HS-5 (cell line): Measurements from ENCODE around the gene PRDX2.

ENCODE experiments used
- DNase-seq: peaks from one replicate; pipeline ENCODE4 v3.0.0-alpha.2; 2012; ENCODE audit warnings: low read depth

PRDX2 gene

DNA sequence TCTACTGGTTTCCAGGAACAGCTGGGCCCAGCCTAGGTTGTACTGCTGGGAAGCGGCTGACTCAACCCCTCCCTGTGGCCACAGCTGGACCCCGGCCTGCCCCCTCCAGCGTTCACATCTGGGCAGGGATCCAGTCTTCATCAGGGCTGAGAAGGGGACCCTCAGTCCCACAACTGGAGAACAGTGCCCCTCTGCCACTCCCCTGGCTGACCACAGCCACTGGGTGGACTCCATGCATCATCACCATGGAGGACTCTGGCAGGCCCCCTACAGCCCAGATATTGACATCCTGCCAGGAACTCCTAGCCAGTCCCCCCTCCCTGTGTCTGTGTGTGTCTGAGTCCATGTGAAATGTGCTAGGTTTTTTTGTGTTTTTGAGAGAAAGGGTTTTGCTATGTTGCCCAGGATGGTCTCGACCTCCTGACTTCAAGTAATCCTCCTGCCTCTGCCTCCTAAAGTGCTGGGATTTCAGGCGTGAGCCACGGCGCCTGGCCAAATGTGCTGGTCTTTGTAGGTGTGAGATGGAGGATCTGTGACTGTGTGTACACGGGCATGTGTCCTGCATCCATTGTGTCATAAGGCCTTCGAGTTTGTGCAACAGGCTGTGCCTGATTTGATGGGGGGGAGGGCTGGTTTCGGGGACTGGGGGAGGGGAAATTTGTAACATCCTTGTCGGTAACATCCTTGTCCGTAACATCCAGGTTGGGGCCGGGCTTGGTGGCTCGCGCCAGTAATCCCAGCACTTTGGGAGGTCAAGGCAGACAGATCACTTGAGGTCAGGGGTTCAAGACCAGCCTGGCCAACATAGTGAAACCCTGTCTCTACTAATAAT is 22.2 kb downstream of the PRDX2 start:
- no peak for DNase-seq

DNA sequence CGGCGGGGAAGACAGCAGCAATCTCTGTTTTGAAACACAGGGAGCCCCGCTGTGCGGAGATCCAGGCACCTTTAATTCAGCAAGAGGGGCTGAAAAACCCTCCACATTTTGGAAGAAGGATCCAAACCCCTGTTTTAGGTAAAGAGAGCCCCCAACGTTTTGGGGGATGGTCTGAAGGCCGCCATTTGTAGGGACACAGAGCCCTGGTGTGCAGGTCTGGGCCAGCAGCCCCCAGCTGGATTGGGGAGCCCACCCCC is 22.8 kb downstream of the PRDX2 start:
- no peak for DNase-seq

DNA sequence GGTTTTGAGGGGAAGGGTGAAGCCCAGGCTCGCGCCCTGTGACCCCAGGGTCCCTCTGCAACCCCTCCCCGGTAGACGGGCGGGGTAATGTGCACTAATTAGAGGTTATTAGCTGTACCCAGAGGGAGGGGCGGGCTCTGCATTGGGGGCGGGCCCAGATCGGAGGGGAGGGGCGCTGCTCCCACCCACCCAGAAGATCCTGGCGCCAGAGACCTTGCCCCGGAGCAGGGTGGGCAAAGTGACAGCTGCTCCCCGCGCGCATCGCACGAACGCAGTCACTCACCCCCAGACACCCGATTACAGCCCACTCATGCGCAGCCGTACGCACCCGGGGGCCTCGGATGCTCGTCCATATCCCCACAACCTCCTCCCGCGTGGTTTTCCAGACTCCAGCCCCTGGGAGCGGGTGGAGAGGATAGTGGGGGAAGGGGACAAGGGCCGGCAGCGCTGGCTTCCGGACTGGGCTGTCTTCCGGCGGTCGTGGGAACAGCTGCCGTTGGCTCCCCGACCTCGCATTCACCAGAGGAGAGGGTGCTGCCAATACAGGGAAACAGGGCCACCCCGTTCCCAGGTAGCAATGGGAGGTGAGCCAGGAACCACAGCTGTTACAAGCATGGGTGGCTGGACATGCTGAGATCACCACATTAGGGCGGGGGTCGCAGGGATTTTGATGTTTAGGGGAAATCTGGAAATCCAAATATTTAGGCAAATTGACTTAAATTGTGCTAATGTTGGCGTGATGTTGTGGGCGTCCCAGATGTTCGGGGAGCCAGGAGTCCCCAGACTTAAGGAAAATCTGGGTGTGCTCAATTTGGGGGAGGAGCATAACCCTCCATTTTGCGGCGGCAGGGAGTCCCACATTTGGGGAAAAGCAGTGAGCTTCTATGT is 23.3 kb downstream of the PRDX2 start:
- DNase-seq, result no peak

DNA sequence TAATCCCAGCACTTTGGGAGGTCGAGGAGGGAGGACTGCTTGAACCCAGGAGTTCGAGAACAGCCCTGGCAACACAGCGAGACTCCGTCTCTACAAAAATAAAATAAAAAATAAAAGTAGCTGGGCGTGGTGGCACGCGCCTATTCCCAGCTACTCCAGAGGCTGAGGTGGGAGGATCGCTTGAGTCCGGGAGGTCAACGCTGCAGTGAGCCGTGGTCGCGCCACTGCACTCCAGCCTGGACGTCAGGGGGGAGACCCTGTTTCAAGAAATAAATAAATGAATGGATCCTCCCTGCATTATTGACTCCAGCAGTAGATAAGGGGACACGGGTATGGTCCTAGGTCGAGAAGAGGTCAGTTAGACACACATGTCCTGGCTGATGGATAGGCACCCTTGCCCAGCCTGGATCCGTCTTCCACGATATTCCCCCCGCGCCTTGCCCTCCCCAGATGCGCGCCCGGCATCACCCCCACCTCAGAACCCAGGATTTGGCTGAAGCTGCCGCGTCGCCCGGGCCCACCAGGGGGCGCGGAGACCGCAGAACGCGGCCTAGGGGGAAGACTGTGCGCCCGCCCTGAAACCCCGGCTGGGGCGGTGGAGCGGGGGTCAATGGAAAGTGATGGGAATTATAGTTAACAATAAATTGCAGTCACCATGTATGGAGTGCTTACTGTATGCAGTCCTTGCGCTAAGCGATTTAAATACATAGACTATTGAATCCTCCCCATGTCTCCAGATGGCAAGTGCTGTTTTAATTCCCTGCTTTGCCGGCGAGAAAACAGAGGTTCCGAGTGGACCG is 24.2 kb downstream of the PRDX2 start:
- no peak for DNase-seq

DNA sequence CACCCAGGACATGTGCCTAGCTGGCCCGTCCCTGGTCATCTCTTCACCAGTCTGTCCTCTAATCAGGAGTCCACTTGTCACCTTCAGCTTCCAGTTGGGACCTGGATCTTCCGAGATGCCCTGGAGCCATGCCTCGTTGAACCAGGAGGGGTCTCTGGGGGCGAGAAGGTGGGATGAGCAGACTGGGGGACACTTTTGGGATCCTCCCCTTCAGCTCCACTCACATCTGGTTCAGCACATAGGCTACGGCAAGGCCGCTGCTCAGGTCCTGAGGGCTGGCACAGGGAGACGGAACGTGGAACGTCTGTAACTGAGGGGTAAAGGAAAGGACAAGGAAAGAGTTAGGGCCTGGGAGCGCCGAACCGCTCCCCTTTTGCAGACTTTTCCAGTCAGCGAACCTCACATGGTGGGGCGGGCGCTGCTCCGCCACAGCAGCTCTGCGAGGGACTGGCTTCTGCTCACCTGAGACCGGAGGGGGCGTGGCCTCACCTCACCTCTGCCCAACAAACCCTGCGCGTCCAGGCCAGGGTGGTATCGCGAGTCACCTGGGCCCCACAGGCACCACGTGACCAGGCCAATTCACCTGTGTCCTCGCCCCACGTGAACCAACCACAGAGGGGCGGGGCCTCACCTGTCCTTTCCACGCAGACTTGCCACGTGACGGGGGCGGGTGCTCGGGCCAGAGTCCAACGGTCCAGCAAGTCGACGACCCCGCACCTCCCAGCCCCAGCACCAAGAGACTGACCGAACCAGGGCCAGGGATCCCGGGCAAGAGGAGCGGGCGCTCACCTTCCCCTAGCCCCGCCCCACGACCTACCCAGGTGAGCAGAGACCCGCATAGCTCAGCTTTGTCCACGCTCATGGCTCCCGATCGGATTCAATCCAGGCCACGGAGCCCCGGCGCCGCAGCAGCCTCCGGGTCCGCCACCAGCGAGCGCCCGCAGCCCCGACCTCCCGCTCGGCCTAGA is 26.7 kb downstream of the PRDX2 start, which contains the start of gene HOOK2:
TSS of gene HOOK2 (minus strand) at position 965 of the 968 bp plus-strand sequence. CDS start at position 862, 103 bp downstream.
- DNase-seq, result no peak

DNA sequence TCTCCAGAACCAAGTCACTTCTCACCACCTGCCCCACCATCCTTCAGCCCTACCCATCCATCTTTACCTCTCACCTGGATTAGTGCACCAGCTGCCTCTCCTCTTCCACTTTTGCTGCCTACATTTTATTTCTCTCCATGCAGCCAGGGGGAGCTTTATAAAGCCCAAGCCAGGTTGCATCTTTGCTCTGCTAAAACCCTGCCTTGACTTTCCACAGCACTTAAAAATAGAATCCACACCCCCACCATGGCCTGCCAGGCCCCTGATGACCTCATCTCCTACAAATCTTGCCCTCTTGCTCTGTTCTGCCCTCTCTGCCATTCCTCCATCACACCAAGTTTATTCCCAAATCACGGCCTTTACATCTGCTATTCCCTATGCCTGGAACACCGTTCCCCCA is 28.0 kb downstream of the PRDX2 start:
- no peak for DNase-seq

DNA sequence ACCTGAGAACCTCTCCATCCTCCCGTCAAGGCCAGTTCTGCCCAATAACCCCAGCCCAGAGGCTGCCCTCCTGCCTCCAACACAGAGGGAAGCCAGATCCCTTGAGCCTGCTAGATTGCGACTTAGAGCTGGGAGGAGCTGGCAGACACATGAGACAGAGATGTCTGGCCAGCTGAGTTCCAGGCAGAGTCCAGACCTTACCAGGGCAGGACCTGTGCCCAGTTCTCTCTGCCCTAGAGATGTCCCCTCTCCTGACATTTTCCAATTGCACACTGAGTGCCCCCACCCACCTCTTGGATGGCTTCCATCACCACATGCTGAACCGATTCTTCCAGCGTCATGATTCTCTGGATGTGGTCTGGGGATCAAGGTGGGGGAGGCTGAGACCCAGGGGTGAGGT is 29.3 kb downstream of the PRDX2 start:
- DNase-seq, result no peak

DNA sequence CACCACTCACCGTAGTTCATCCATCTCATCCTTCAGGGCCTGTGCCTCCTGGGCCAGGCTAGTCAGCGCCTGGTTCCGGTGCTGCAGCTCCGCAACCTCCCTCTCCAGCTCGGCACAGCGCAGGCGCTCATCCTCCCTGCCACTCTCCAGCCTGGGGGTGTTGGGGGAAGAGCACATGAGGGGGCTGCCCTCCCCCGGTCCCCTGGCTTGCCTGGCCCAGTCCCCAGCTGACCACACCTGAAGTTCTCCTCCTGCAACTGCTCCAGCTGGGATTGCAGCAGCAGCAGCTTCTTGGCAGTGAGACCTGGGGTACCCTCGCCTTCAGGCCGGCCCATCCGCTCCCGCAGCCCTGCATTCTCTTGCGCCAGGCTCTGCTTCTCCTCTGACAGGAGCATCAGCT is 30.7 kb downstream of the PRDX2 start:
- DNase-seq, result no peak

DNA sequence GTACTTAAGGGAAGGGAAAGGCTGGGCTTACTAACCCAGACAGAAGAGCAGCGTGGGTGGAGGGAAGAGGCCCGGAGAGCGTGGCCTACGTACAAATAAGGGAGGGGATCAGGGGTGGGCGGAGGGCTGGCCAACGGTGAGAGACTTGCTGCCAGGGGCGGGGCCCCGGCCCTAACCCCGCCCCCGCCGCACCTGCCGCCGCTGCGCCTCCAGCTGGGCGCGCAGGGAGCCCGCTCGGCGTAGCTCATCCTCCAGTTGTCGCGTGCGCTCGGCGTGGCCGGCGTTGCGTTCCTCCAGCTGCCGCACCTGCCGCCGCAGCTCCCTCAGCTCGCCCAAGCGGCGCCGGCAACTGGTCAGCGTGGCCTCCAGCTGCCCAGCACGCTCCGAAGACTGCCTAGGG is 31.9 kb downstream of the PRDX2 start:
- no peak for DNase-seq

DNA sequence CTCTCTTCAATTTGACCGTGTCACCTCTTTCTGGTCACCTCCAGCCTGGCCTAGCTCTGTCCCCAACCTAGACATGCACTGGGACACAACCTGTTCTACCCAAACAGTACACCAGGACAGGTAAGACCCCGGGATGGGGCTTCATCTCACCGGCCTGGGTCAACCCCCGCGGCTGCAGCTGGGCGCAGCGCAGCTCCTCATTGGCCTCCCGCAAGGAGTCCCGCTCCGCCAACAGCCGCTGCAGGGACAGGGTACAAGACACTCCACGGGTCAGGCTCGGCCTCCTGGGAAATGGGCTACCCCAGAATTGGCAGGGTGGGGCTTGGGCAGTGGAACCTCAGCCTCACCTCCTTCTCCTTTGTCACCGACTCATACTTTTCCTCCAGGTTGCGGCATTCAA is 33.9 kb downstream of the PRDX2 start:
- DNase-seq, result no peak

DNA sequence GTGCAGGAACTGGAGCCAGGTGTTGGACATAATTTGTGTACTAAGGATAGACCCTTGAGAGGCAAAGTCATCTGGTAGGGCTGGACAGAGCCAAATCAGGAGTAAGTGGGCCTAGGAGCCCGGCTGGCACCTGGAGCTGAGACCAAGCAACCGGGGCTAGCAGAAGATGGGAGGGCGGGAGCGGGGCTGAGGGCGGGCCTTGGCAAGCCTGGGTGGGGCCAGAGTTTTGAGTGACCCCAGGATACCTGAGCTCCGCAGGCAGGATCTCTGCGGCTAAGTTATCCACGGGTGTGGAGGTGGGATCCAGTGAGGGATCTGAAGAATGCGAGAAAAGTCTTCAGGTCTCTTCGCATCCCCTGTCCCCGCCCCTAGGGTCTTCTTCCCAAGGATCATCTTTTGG is 34.5 kb downstream of the PRDX2 start:
- no peak for DNase-seq

DNA sequence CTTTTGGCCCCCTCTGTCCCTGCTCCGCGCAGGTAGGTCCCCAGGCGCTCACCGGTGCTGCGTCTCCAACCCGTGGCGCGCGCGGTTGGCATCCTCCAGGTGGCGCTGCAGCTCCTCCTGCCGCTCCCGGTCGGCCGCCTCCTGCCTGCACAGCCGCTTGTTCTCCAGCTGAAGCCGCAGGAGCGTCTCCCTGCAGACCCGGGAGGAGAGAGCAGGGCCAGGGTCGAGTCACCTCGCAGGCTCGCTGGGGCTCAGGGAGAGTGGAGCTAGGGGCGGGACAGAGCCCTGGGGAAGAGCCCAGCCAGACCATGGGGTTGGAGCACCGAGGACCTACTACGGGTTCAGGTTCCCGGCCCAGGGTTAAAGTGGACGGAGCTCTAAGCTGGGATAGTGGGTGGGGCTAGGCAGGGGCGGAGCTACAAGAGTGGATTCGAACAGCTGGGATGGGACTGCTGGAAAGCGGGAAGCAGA is 35.5 kb downstream of the PRDX2 start:
- no peak for DNase-seq

DNA sequence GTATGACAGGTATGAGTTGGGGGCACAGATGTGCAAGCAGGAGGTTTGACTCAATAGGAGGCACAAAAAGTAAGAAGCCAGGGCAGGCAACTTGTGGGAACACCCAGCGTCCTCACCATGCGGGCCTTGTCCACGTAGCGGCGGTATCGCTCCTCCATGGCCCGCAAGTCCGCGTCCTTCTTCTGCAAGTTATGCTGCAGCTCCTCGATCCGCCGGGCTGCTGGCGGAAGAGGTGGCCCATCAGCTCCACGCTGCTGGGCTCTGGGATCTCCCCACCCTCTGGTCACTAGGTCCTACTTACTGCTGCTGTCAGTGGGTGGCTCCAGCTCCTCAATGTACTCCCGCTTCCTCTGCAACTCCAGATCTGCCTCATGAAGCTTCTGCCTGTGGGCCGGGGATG is 36.9 kb downstream of the PRDX2 start:
- no peak for DNase-seq

DNA sequence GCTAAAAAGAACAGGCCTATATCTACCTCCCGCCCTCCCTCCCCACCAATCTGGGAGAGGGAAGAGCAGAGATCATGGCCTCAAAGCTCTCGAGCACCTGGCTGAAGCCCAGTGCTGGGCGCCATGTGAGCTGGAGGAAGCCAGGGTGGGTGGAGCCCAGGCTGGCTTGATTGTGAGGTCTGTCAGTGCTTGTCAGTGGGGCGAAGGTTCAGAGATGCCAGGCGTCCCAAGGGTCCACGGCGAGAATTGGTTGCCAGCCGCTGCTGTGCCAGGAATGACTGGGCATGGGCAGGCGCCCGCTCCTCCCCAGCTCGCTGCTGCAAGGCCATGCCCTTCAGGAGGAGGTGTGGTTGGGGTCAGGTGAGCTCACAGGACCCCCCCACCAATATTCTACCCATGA is 38.5 kb downstream of the PRDX2 start:
- DNase-seq, result no peak

DNA sequence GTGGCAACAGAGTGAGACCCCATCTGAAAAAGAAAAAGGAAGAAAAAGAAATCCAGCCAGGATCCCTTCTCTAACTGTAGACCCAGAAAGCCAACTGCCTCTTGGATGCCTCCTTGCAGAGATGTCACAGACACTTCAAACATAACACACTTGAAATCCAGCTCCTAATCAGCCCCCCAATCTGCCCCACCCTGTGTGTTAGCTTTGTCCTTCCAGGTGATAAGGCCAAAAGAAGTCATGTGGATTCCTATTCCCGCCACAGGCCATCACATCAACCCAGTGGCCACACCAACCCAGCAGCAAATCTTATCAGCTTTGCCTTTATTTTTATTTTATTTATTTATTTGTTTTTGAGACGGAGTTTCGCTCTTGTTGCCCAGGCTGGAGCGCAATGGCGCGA is 41.9 kb downstream of the PRDX2 start:
- DNase-seq, result no peak

DNA sequence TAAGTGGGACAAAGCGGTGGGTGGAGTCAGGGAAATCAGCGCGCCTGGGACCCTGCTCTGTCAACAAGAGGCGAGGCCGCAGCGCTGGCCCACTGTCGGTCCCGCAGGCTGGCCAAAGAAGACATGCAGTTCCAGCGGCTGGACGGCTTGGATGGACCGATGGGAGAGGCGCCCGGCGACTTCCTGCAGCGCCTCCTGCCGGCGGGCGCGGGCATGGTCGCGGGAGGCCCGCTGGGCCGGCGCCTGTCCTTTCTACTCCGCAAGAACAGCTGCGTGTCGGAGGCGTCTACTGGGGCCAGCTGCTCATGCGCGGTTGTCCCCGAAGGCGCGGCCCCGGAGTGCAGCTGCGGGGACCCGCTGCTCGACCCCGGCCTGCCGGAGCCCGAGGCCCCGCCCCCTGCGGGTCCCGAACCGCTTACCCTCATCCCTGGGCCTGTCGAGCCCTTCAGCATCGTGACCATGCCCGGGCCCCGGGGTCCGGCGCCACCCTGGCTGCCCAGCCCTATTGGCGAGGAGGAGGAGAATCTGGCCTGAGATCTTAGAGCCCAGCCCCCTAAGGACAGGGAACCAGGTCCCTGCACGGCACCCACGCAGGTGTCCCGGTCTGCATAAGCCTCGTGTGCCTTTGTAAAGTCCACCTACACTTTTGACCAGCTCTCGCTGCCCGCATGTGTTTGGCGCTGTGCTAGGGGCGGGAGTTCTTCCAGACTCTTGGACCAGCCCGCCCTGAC is 43.9 kb downstream of the PRDX2 start:
- DNase-seq, result no peak

DNA sequence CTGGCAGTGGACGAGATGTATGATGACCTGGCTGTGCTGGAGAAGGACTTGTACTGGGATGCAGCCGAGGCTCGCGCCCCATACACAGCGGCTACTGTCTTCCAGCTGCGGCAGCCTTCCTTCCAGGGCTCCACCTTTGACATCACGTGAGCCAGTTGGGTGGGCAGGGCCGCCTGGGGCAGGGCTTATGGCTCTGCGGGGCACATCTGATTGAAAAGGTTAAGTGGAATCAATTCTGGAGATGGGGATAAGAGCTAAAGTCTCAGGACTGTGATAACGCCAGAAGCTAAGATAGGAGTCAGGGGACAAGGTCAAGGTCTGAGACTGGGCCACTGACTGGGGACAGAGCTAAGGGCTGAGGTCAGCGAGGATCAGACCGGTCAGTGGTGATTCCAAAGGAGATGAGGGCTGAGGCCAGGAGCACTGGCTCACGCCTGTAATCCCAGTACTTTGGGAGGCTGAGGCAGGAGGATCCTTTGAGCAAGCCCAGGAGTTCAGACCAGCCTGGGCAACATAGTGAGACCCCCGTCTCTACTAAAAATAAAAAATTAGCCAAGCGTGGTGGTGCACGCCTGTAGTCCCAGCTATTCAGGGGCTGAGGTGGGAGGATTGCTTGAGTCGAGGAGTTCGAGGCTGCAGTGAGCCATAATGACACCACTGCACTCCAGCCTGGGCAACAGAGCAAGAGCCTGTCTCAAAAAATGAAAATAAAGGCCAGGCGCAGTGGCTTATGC is 45.3 kb downstream of the PRDX2 start:
- DNase-seq, result no peak

DNA sequence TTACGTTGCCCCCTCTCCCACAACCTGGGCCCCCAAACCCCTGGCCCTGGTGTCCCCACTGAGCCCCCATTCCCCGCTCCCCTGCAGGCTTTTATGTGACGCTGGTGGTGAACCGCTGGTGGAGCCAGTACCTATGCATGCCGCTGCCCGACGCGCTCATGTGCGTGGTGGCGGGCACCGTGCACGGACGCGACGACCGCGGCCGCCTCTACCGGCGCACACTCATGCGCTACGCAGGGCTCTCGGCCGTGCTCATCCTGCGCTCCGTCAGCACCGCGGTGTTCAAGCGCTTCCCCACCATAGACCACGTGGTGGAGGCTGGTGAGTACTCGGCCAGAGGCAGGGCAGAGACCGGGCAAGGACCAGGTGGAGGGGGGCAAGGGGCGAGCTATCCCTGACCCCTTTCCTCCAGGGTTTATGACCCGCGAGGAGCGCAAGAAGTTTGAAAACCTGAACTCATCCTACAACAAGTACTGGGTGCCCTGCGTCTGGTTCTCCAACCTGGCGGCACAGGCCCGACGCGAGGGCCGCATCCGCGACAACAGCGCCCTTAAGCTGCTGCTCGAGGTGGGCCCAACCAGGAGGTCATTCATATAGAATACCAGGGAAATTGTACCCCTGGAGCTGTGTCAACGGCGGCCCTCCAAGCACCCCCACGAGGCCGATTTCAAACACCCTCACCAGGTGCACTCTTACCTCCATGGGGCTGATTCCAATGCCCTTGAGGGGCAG is 47.0 kb downstream of the PRDX2 start:
- no peak for DNase-seq
